K562 (cell line): ENCODE data around the gene MAP1LC3B2. TPM values are rescaled to one million over a fixed set of nuclear protein-coding genes. Genes with fewer than 3 reads are reported as not detected.

ENCODE experiments used
- ATAC-seq: fragments of 200-7000 bp; cut with Tn5 transposase; 3 replicates; pipeline ENCODE4 v1.9.1; 2020; ENCODE audit warnings: moderate library complexity
- BruUV-seq: library from RNA; stranded (reverse); fragments of 400-500 nt; replicated peaks from 2 replicates; lab custom pipeline; 2021; lab: Mats Ljungman, UMichigan
- CTCF ChIA-PET: fragments of 300-600 bp; formaldehyde crosslinking; extraction: SDS; loops from one replicate; lab custom pipeline; 2021; ENCODE audit warnings: low intra/inter-chr PET ratio; lab: Yijun Ruan, JAX
- POLR2A ChIA-PET: fragments of 300-600, 350-650 bp; sonication (Branson Sonifier 250); formaldehyde crosslinking; extraction: SDS; loops from one replicate; lab custom pipeline; 2021; ENCODE audit warnings: antibody characterized with exemption, inconsistent platforms; lab: Yijun Ruan, JAX
- DNase-seq, 4 experiments: peaks; one replicate each; pipeline versions ENCODE4 v3.0.0 to v3.0.0-alpha.2; 2011 to 2018; ENCODE audit warnings: low spot score in 3 of 4, mixed read lengths in 3 of 4; ENCODE audit errors: extremely low read depth in 1 of 4
- FAIRE-seq: peaks from 2 replicates; lab custom pipeline; 2011; peaks lifted over from hg19 to GRCh38; lab: Jason Lieb, UNC
- H2AFZ ChIP-seq: 2 replicates; pipeline ENCODE4 v1.6.0; 2011; ENCODE audit warnings: low read depth, low read length, control low read depth, inconsistent platforms
- H3K27ac ChIP-seq: fragments of 200-600 bp; 3 replicates; pipeline ENCODE4 v1.8.0; 2011; ENCODE audit warnings: low read depth, mild to moderate bottlenecking, control low read depth, inconsistent platforms, low read length, moderate library complexity, mixed read lengths; ENCODE audit errors: extremely low read depth
- H3K27me3 ChIP-seq, 2 experiments: fragments of 300-600 bp in 1 of 2; 2 replicates in 1 of 2; 3 replicates in 1 of 2; pipeline versions ENCODE4 v1.6.0 to v1.8.0; 2011; ENCODE audit warnings: inconsistent platforms in 2 of 2, low read length in 2 of 2, mild to moderate bottlenecking in 1 of 2, mixed read lengths in 1 of 2, moderate library complexity in 1 of 2; ENCODE audit not compliant: control insufficient read depth in 2 of 2, insufficient read depth in 2 of 2
- H3K36me3 ChIP-seq: fragments of 300-600 bp; 3 replicates; pipeline ENCODE4 v1.8.0; 2011; ENCODE audit warnings: mild to moderate bottlenecking, low read length, inconsistent platforms; ENCODE audit not compliant: control insufficient read depth, insufficient read depth
- H3K4me1 ChIP-seq, 2 experiments: fragments of 200-600 bp in 1 of 2; replicated peaks in 1 of 2; 2 replicates in 1 of 2; 3 replicates in 1 of 2; pipeline versions ENCODE4 v1.5.1 to v1.8.0; 2011; ENCODE audit warnings: inconsistent platforms in 2 of 2, low read length in 2 of 2, mild to moderate bottlenecking in 1 of 2, mixed read lengths in 1 of 2, moderate library complexity in 1 of 2; ENCODE audit not compliant: control insufficient read depth in 2 of 2, insufficient read depth in 2 of 2
- H3K4me2 ChIP-seq: 2 replicates; pipeline ENCODE4 v1.6.1; 2011; ENCODE audit warnings: low read length, control low read depth, inconsistent platforms, mixed read lengths; ENCODE audit not compliant: insufficient read depth
- H3K4me3 ChIP-seq: fragments of 200-600 bp; sonication (generic), shearing (Covaris generic); 2 replicates; pipeline ENCODE4 v1.5.1; 2016; ENCODE audit warnings: control low read depth, inconsistent platforms
- H3K79me2 ChIP-seq: fragments of 200-600 bp; 3 replicates; pipeline ENCODE4 v1.8.0; 2011; ENCODE audit warnings: low read length, inconsistent platforms; ENCODE audit not compliant: control insufficient read depth, insufficient read depth
- H3K9ac ChIP-seq, 2 experiments: 2 replicates each; pipeline versions ENCODE4 v1.6.0 to v1.6.1; 2011; ENCODE audit warnings: low read depth in 2 of 2, low read length in 2 of 2, control low read depth in 1 of 2, inconsistent platforms in 1 of 2, mild to moderate bottlenecking in 1 of 2, mixed read lengths in 1 of 2; ENCODE audit not compliant: insufficient read depth in 1 of 2
- H3K9me1 ChIP-seq: one replicate; pipeline ENCODE4 v1.6.0; 2011; ENCODE audit warnings: inconsistent platforms, mild to moderate bottlenecking, low read length, moderate library complexity; ENCODE audit not compliant: control insufficient read depth, insufficient read depth
- H3K9me3 ChIP-seq: replicated peaks from 2 replicates; pipeline ENCODE4 v1.5.1; 2011; ENCODE audit warnings: low read depth, low read length, inconsistent platforms; ENCODE audit not compliant: control insufficient read depth, insufficient read depth
- H4K20me1 ChIP-seq: replicated peaks from 2 replicates; pipeline ENCODE4 v1.6.1; 2011; ENCODE audit warnings: low read length, inconsistent platforms, mixed read lengths; ENCODE audit not compliant: control insufficient read depth, insufficient read depth
- CBX3 ChIP-seq, 2 experiments: IDR thresholded peaks; 1 replicate in 1 of 2; 2 replicates in 1 of 2; pipeline ENCODE4 v1.6.1; 2012; ENCODE audit warnings: inconsistent platforms in 2 of 2, low read length in 2 of 2, borderline replicate concordance in 1 of 2, control low read depth in 1 of 2
- CREB3L1 ChIP-seq: fragments of 450-650 bp; IDR thresholded peaks from 2 replicates; pipeline ENCODE4 v1.6.1; 2014; ENCODE audit warnings: low read depth, mild to moderate bottlenecking, moderate library complexity, borderline replicate concordance
- E2F3 ChIP-seq: fragments of 250-450 bp; sonication (Bioruptor Pico); IDR thresholded peaks from 2 replicates; pipeline ENCODE4 v1.4.0; 2020; ENCODE audit warnings: mild to moderate bottlenecking
- ETV1 ChIP-seq: fragments of 450-650 bp; conservative IDR thresholded peaks from 2 replicates; pipeline ENCODE4 v1.6.1; 2016; ENCODE audit warnings: missing genetic modification characterization, control low read depth, low read depth, missing compliant biosample characterization
- HDAC3 ChIP-seq: fragments of 450-650 bp; IDR thresholded peaks from 2 replicates; pipeline ENCODE4 v1.6.1; 2018; ENCODE audit warnings: borderline replicate concordance, mild to moderate bottlenecking, moderate library complexity; ENCODE audit not compliant: partially characterized antibody
- HDGF ChIP-seq: fragments of 450-650 bp; IDR thresholded peaks from 2 replicates; pipeline ENCODE4 v1.6.1; 2016
- IFI16 ChIP-seq: fragments of 250-450 bp; sonication (Bioruptor Pico); IDR thresholded peaks from 2 replicates; pipeline ENCODE4 v2.1.2; 2022; ENCODE audit warnings: mild to moderate bottlenecking, inconsistent platforms
- KDM4B ChIP-seq, 2 experiments: fragments of 450-650 bp in 1 of 2; sonication (generic) in 1 of 2; IDR thresholded peaks; 2 replicates each; pipeline ENCODE4 v1.6.1; 2016 to 2017; ENCODE audit warnings: borderline replicate concordance in 2 of 2, antibody characterized with exemption in 1 of 2, low read depth in 1 of 2, mild to moderate bottlenecking in 1 of 2
- KHSRP ChIP-seq: fragments of 450-650 bp; IDR thresholded peaks from 2 replicates; pipeline ENCODE4 v1.6.1; 2017
- SMAD1 ChIP-seq: fragments of 150-350 bp; IDR thresholded peaks from 2 replicates; pipeline ENCODE4 v1.6.1; 2014; ENCODE audit warnings: low read length, low read depth; ENCODE audit not compliant: partially characterized antibody
- SREBF1 ChIP-seq: fragments of 150-350 bp; IDR thresholded peaks from 2 replicates; pipeline ENCODE4 v1.6.1; 2014; ENCODE audit warnings: antibody characterized with exemption, low read depth, low read length, borderline replicate concordance
- ZNF408 ChIP-seq: fragments of 250-450 bp; sonication (Bioruptor Pico); IDR thresholded peaks from 2 replicates; pipeline ENCODE4 v1.4.0; 2020; ENCODE audit warnings: low read depth, mild to moderate bottlenecking, moderate library complexity
- WGBS: fragments of 100-300 bp; shearing (Covaris generic); methylation state at CpG from one replicate; pipeline ENCODE4 v1.1.6; 2016; ENCODE audit warnings: low coverage, mixed read lengths; ENCODE audit not compliant: insufficient coverage; ENCODE audit errors: missing lambda C conversion rate; 5-methylcytosine and 5-hydroxymethylcytosine counted together
- in situ Hi-C: fragments of 300-500 bp; cut with MboI; formaldehyde crosslinking; loops from 4 replicates; pipeline ENCODE4 v1.15.0; 2018; ENCODE audit warnings: inconsistent platforms, mixed read lengths
- intact Hi-C: fragments of 100-400 bp; cut with micrococcal nuclease; formaldehyde crosslinking; loops from 2 replicates; pipeline ENCODE4 v1.14.2; 2022
- polyA plus RNA-seq, 8 experiments: library from polyadenylated mRNA; depleted of rRNA in 4 of 8; stranded (reverse) in 5 of 8; unstranded in 3 of 8; fragments of >200 nt; fragmentation: Nextera tagmentation in 2 of 8; fragmentation: Illumina TruSeq in 1 of 8; extraction: Ambion mirVana in 2 of 8; extraction: Trizol in 1 of 8; gene quantifications; 2 replicates each; pipeline versions ENCODE4 v1.2.1 to v1.2.3, GENCODE V29; 2011 to 2014; ENCODE audit warnings: inconsistent platforms in 1 of 8, missing spikeins in 1 of 8
- total RNA-seq, 7 experiments: library from RNA; depleted of rRNA in 6 of 7; stranded (reverse); fragments of >200 nt in 6 of 7; fragmentation: Illumina TruSeq in 2 of 7; extraction: Trizol in 2 of 7; gene quantifications; 2 replicates each; pipeline versions ENCODE4 v1.2.1 to v1.2.3, GENCODE V29; 2011 to 2021; ENCODE audit warnings: low replicate concordance in 1 of 7

The MAP1LC3B2 gene
- total and polyA plus RNA-seq, 9 of the 15 experiments (the other 6 are each of a cell fraction or from before 2014, with no cell fraction given) = 0.53 to 2.8 (median 0.76) TPM; not detected in 2

GRCh38 chr12:116583129-116583694 lies 24.0 kb downstream of the MAP1LC3B2 start:
- H3K4me1 ChIP-seq = peaks cover 2 to 9% of the 10 kb centered on the region in 2 experiments; a peak in 4 of 5 replicates
- FAIRE-seq (peak; percentile 44), ATAC-seq (no peak), DNase-seq (no peak)
- CTCF ChIA-PET = no interaction called here
- H3K79me2 ChIP-seq = no peaks in the 10 kb centered on the region
- intact Hi-C loops (no loop called here), in situ Hi-C loops (no loop called here)
- H3K4me2 ChIP-seq = no peak overlapping the region
- H3K36me3 ChIP-seq = no peaks in the 10 kb centered on the region
- H3K9me1 ChIP-seq = no peaks in the 10 kb centered on the region
- H4K20me1 ChIP-seq = no peaks in the 10 kb centered on the region
- H3K9me3 ChIP-seq = no peaks in the 10 kb centered on the region; the same call in 1 of the 2 replicates
- WGBS = 76% methylated on average over 6 of the region's 6 CpGs
- H3K27me3 ChIP-seq = no peaks in the 10 kb centered on the region
- no TSS peak for BruUV-seq
- no peak overlapping the region; the same call in 2 of the 3 replicates for H3K27ac ChIP-seq
- TF ChIP-seq IFI16 (no peak), HDGF (no peak), CBX3 (IDR thresholded peaks at IDR 0.05; ENCODE audit: borderline replicate concordance in 1 of 2, low read length in 2 of 2) (no peak), ZNF408 (CRISPR knock-in tag) (no peak), ETV1 (tag) (no peak), CREB3L1 (no peak), SMAD1 (no peak), SREBF1 (no peak), KDM4B (IDR thresholded peaks at IDR 0.05; ENCODE audit: borderline replicate concordance in 2 of 2, low read depth in 1 of 2) (no peak), KHSRP (no peak), E2F3 (CRISPR knock-in tag) (no peak), HDAC3 (no peak)
- H2AFZ ChIP-seq = peak overlapping the region; percentile 87; the same call in 1 of the 2 replicates
- no peak overlapping the region for H3K9ac ChIP-seq
- H3K4me3 ChIP-seq = no peak overlapping the region
- POLR2A ChIA-PET = interaction anchor here (0.7 to 1.7 kb wide), 5 partner anchors 16 to 631 kb away, joined by 3 to 7 read pairs (median 3); no protein-coding TSS in a partner anchor
